Activated B cell treated with CpG ODN at 0.5 μM for 24 hours (primary cell): ENCODE data around the gene VCAM1. TPM values are rescaled to one million over a fixed set of nuclear protein-coding genes. Genes with fewer than 3 reads are reported as not detected.

Source experiments
- ATAC-seq: fragments of 200-7000 bp; cut with Tn5 transposase; one replicate; pipeline ENCODE4 v1.10.0; 2021; ENCODE audit warnings: low read depth, mild to moderate bottlenecking, moderate library complexity
- CTCF ChIA-PET: fragments of 350-600 bp; sonication (Branson Sonifier 250); formaldehyde crosslinking; loops from one replicate; lab custom pipeline; 2021; ENCODE audit warnings: antibody characterized with exemption; lab: Charles Lee
- POLR2A ChIA-PET: fragments of 350-600 bp; sonication (Branson Sonifier 250); formaldehyde crosslinking; loops from one replicate; lab custom pipeline; 2021; ENCODE audit warnings: antibody characterized with exemption; lab: Charles Lee
- DNase-seq: peaks from one replicate; pipeline ENCODE4 v3.0.0; 2022
- H3K27ac Mint-ChIP-seq: one replicate; pipeline ENCODE4 v1.8.0; 2020; ENCODE audit warnings: mixed read lengths
- H3K27me3 Mint-ChIP-seq: one replicate; pipeline ENCODE4 v1.8.0; 2021; ENCODE audit warnings: mixed read lengths
- H3K36me3 Mint-ChIP-seq: one replicate; pipeline ENCODE4 v1.8.0; 2021; ENCODE audit warnings: low read depth, mixed read lengths
- H3K4me1 Mint-ChIP-seq: one replicate; pipeline ENCODE4 v1.8.0; 2021; ENCODE audit warnings: mixed read lengths
- H3K4me3 Mint-ChIP-seq: one replicate; pipeline ENCODE4 v1.8.0; 2020; ENCODE audit warnings: mild to moderate bottlenecking, mixed read lengths
- H3K9me3 Mint-ChIP-seq: one replicate; pipeline ENCODE4 v1.8.0; 2020; ENCODE audit warnings: mixed read lengths
- CTCF ChIP-seq: fragments of 200-600 bp; IDR thresholded peaks from one replicate; pipeline ENCODE4 v1.8.0; 2022; ENCODE audit warnings: antibody characterized with exemption, mild to moderate bottlenecking
- intact Hi-C: fragments of 100-400 bp; cut with micrococcal nuclease; formaldehyde crosslinking; loops from one replicate; pipeline ENCODE4 v1.15.1; 2024
- total RNA-seq: library from RNA; stranded (reverse); gene quantifications from 2 replicates; pipeline ENCODE4 v1.2.3, GENCODE V29; 2022

VCAM1 gene
- total RNA-seq, 1 donor from 2014 or later: not detected

GRCh38 chr1:100786870-100787269, 67.3 kb downstream of the VCAM1 start:
- intact Hi-C loops: no loop called here

More at GRCh38 chr1:100786870-100787269, 67.3 kb downstream of the VCAM1 start:
- H3K4me3 Mint-ChIP-seq: no peak overlapping the region
- TF ChIP-seq CTCF: no peak
- no peaks in the 10 kb centered on the region for H3K36me3 Mint-ChIP-seq
- H3K9me3 Mint-ChIP-seq: peaks cover 4% of the 10 kb centered on the region
- ATAC-seq: no peak
- no peaks in the 10 kb centered on the region for H3K4me1 Mint-ChIP-seq
- ChIA-PET CTCF (no interaction called here), POLR2A (no interaction called here)
- no peak overlapping the region for H3K27ac Mint-ChIP-seq
- peaks cover 4% of the 10 kb centered on the region for H3K27me3 Mint-ChIP-seq
- no peak for DNase-seq

Other genes starting within 250 kb of the VCAM1 start
- not detected in 2 replicates for gene GPR88, start 181.6 kb upstream of the VCAM1 start, total RNA-seq
- 3.7 and 4.8 TPM in 2 replicates for gene EXTL2, start 175.1 kb downstream of the VCAM1 start, total RNA-seq
- gene SLC30A7, start 176.3 kb downstream of the VCAM1 start, total RNA-seq: 21.1 and 25.7 TPM in 2 replicates